GM18909 (cell line): Measurements from ENCODE around the gene QKI.
A peak's percentile ranks its signal among the peaks of the same experiment; 100 is the strongest.
"Not testable (repeated sequence)": the region's sequence is repeated elsewhere in the genome, so short reads cannot be mapped to it uniquely, and the experiment has no call there.

Experiments
- ATAC-seq: cut with Tn5 transposase; IDR thresholded peaks from one replicate; pipeline ENCODE4 v1.9.1; 2021; ENCODE audit warnings: mild to moderate bottlenecking; ENCODE audit not compliant: unreplicated experiment, poor library complexity

QKI gene

DNA sequence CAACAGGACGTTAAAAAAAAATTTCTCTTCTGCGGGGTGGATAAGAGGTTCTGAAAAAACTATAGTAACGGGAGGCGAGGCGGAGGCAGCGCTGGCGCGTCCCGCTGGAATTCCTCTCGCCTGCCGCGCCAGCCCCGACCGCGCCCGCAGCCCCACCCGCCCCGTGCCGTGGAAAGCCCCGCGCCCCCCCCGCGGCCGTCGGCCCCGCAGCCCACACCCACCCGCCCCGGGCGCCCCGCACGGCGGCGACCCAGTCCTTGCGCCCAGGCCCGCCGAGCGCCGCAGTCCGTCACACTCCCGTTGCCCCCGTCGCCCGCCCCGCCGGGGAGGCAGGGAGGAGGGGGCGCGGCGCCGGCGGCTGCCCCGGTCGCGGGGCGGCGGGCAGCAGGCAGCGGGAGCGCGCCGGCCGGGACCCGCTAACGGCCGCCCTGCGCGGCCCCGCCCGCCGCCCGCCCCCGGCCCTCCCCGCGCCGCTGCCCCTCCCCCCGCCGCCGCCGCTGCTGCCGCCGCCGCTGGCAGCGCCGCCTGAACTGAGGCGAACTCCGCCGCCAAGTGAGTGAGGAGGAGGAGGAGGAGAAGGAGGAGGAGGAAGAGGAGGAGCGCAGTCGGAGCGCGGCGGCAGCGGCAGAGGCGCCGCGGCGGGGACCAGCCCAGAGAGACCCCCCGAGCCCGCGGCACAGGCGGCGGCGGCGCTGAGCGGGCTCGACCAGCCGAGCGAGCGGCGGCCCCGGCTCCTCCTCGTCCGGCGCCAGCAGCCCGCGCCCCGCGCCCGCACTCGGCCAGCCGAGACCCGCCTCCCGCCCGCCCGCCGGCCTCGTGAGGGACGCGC is at the start of gene QKI:
QKI (plus strand) TSS at position 602 of the 829 bp plus-strand sequence. CDS start 476 bp downstream, outside the sequence.
- ATAC-seq, result peak; percentile 40

DNA sequence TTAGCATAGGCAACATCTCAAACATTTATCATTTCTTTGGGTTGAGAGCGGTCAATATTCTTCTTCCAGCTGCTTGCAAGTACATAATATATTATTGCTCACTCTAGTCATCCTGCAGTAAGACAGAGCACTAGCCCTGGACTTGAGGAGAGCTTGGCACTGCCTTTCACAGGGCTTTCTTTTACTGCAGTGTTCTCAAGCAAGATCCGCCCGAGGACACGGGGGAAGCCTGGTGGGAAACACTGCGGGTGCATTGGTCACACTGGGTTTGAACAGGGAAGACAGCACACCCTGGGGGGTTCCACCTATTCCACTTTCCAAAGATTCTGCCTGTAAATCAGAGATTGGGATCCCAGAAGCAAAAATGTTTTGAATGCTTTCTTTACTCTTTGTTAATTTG is 48.2 kb upstream of the QKI start:
- no peak for ATAC-seq

DNA sequence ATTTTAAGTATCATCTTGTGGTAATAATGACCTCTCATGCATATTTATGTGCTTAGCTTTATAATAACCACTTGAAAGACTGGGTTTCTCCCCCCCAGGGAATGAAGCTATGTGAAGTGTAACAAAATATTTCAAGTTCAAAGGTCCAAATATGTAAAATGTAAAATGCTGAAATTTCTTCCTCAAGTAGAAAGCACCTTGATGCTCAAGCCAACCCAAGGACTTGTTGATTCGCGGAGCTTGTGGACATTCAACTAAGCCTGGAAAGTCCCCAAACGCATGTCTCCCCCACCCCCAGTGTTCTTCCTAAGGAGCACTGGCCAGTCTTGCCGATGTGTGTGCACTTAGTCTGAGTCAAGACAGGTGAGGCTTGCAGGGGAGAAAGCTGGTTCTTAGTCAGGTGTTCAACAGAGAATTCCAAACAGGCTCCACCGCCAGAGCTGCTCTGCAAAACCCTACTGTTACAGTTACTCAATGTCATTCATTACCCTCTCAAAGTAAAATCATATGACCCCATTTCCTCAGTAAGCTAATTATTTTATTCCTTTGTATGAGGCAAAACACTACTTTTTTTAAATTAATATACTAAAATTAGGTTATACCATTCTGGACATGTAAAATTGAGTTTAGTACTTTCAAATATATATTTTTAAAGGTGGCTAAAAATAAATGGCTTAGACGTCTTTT is 46.9 kb upstream of the QKI start:
- no peak for ATAC-seq

DNA sequence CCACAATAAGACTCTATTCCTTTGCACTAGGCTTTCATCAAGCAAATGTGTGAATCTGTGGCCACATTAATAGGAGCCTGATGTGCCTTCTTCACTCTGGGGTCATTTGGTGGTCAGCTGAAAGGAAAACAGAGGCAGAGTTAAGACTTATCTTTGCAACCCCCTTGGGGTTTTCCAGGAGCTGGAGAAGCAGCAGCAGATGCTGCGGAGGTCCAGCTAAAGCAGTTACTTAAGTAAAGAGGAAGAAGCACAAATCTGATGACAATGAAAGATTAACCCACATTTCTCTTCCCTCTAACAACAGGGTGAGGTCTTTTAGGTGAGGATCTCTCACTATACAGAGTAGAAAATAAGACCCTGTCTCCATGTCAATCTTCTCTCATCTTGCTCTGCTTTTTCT is 45.4 kb upstream of the QKI start:
- ATAC-seq, result no peak

DNA sequence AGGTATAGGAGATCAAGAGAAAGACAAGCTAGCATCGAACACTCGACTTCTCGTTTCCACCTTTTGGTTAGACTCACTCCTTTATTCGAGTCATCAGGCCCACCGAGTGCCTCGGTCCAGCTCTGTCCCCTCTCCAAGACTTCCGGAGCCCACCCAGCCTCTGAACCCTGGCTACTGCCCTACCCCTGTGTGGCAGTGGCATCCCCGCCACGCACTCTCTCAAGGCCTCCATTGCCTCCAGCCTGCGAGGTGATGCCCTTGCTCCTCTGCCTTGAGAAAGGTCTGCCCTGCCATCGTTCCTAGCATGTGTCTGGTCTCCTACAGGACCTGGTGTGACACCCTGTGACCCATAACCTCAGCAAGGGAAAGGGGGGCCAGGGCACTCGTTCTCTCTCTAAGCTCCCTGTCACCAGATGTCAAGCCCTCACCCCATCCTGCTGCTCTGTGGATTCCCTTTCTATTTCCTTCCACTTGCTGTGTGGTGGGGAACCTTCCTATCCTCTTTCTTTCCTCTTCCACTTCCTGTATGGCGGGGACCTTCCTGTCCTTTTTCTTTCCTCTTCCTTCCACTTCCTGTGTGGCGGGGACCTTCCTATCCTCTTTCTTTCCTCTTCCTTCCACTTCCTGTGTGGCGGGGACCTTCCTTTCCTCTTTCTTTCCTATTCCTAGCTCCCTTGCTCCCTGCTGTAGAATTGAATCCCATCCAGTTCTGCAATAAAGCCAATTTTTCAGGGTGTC is 44.7 kb upstream of the QKI start:
- no peak for ATAC-seq

DNA sequence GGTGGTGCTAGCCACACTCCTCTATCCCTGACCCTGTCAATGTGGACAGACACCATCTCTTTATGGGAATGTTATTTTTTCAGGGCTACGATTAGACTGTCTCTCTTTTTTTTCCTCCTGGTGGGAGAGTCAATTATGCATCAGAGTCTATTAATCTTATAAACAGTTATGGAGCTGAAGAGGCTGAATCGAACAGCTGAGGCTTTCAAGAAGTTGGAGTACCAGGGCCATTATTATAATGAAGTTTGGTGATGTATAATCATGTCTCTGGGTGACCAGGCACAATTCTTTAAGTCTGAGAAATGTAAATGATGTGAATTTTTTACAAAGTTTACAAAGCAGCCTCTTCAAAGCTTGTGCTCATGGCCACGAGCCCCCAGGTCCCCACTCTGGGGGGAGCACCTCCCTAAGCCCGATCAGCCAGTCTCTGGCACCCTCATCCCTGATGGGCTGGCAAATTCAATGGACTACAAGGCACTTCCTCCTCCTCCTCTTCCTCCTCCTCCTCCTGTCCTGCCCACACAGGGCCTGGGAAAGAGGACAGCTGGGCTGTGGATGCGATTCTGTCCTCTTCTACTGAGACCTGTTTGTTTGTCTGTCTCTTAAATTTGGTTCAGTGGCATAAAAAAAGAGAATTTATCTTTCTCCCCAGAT is 43.9 kb upstream of the QKI start:
- no peak for ATAC-seq

DNA sequence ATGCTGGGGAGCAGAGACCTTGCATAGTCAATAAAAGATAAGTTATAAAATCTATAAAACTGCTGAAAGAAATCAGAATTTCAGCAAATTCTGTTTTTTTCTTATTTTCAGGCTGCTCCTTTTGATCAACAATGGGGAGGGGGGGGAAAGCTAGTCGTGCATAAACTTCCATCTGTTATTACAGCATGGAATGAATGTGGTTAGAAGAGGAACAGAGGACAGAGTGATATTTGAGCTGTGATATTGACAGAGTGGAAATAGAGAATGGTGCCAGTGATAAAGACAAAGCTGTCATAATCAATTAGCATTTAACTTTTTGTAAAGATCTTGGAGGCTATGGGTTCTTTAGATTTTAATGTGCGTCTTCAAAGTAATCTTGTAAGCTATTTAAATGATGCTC is 43.4 kb upstream of the QKI start:
- ATAC-seq, result no peak

DNA sequence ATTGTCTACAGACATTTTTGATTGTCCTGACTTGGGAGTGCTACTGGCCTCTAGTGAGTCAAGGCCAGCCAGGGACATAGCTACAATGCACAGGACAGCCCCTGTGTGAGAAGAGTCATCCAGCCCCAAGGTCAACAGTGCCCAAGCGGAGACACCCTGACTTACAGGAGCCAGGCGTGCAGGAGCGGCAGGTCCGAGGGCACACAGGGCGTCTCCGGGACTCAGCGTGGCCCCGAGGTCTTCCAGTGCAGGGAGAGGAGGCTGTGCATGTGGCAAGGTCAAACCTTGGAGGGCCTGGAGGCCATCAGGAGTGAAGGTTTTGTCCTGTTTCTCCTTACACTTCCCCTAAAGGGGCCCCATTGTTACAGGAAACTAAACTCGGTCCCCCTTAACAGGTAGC is 41.3 kb upstream of the QKI start:
- no peak for ATAC-seq

DNA sequence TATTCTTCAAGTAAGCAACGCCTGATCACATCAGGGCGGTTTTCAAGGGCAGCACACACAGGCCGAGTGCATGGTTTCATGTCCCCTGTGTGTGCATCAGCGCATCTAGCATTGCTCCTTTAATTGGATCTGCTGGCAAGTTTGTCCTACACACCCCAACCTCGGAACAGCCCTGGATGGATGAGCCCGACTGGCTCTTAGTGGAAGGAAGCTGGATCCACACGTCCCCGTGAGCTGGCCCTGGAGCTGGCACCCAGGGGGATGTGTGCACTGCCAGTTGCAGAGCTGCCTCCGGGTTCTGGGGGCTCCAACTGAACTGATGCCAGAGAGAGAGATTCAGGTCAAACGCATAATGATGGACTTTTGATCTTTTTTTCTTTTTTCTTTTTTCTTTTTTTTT is 39.2 kb upstream of the QKI start:
- no peak for ATAC-seq

DNA sequence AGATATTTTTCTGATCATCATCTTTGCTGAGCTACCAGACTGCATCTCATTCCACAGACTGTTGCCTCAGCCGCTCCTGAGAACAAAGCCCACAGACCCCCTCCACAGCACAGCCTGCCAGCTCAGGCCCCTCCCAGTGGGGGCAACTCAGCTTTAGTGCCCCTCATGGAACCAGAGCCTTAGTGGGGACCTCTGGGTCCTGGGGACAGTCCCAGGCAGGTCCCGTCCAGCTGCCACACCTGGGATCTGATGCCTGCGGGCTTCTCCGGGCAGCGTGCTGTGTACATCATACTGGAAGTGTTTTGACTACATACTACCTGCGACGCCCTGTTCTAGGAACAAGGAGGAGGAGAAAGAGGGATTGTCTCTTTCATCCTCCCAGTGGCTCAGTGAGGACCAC is 38.3 kb upstream of the QKI start:
- ATAC-seq, result no peak

DNA sequence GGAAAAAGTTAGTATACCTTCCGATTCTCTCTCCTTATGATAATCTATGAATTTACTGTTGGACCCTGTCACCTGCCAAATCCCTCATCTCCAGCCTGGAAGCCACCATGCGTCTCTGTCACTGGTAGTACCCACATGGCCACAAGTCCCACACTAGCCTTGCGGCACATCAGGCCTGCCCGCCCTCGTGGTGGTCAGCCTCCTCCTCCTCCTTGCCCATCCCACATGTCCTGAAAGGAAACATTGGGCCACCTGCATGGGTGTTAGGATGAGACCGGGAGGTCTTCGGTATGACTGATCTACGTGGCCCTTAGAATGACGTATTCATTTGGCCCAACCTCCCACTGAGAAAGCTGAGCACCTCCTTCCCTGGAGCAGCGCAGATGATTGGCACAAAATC is 37.0 kb upstream of the QKI start:
- ATAC-seq, result no peak

DNA sequence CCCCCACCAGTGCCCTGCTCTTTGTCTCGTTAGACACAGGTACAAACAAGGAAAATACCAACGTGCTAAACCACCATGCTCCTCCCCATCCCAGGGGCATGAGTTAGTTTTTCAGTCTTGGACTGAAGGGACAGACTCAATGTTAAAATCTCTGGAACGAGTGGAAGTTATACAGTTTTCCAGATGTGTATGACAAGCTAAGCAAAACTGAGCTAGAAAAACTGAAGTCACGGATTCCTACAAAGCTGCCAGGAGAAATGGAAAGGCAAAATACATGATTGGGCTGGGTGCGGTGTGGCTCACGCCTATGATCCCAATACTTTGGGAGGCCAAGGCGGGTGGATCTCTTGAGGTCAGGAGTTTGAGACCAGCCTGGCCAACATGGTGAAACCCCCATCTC is 34.3 kb upstream of the QKI start:
- no peak for ATAC-seq

DNA sequence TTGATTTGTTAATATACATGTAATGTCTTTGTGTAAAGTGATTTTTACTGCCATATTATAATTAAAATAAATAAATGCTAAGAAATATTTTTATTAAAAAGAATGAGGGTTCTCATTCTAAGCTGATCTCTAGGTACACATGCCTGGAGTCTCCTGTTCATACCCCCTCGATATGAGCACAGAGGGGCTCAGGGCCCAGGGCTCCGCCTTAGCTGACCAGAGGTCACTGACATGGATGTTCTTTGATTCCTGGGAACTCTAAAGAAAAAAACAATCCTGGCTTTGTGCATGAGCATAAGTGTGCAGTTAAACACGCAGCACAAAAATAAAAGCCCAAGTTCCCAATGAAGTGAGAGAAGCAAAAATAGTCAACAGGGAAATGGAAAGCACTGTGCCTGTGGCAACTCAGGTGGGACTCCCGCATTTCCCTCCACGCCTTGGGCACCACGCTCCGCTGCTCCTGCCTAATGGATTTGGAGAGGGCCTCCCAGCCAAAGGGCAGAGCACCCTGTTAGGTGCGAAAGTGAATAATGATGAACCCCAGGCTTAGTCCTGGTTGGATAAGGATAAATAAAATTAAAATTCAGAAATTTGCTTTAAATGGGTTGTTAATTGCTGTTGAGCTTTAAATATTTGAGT is 33.3 kb upstream of the QKI start:
- no peak for ATAC-seq

DNA sequence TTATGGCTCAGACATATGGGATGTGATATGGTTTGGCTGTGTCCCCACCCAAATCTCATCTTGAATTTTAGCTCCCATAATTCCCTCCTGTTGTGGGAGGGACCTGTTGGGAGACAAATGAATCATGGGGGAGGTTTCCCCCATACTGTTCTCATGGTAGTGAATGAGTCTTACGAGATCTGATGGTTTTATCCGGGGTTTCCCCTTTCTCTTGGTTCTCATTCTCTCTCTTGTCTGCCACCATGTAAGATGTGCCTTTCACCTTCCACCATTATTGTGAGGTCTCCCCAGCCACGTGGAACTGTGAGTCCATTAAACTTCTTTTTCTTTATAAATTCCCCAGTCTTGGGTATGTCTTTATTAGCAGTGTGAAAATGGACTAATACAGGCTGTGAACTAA is 31.1 kb upstream of the QKI start:
- not testable (repeated sequence) for ATAC-seq

DNA sequence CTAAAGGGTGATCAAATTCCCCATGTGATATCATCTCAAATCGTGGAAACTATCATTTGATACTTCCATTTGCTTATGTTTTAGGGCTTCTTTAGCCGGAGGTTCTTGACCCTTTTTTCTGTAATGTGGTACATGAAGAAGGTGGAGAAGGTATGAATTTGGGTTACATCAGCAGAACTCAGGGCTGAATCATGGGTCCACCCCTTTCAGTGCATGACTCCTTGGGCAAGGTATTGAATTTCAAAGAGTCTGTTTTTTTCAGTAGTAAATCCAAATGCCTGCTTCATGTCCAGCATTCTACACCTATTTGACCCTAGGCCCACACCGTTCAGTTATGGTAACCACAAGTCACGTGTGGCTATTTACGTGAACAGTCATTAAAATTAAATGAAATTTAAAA is 30.6 kb upstream of the QKI start:
- no peak for ATAC-seq

DNA sequence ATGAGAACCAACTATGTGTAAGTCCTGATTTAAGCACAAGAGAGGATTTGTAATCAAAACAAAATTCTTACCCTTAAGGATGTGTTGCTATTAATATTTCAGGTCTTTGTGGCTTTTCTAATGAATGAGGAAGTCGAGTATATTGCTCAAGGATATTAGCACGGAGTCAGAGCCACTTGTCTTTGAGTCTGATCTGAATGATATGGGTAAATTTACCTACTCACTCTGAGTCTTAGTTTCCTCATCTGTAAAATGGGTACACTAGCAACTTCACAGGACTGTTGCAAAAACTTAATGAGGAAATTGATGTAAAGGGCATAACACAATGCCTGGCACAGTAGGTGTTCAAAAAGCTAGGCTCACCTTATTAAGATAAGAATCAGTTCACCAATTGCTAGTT is 30.0 kb upstream of the QKI start:
- no peak for ATAC-seq

DNA sequence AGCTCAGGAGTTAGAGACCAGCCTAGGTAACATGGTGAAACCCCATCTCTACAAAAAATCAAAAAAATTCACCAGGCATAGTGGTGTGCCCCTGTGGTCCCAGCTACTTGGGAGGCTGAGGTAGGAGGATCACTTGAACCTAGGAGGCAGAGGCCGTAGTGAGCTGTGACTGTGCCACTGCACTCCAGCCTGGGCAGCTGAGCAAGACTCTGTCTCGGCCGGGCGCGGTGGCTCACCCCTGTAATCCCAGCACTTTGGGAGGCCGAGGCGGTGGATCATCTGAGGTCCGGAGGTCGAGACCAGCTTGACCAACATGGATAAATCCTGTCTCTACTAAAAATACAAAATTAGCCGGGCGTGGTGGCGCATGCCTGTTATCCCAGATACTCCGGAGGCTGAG is 29.0 kb upstream of the QKI start:
- not testable (repeated sequence) for ATAC-seq

DNA sequence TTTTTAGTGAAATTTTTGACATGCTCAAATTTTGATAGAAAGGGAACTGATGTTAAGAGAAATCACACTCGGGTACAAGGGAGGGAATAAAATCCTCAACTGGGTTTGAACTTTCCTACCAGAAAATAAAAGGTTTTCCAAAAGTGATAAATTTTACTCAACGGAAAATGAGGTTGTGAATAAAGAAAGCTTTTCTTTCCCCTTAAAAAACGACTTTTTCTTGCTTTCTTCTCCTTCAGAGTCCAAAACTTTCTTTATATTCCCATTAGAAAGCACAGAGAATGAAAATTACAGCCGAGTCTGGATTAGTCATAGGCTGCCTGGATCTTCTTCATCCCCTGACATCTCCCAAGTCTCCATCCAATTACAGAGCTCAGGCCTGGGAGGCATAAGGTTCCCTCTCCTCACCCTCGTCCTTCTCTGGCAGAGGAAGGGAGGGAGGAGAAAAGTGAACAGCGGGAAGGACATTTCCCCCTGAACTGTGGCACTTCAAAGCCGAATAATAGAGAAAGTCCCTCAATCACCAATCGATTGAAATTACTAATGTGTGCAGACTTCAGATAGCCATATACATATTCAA is 28.1 kb upstream of the QKI start:
- ATAC-seq, result no peak

DNA sequence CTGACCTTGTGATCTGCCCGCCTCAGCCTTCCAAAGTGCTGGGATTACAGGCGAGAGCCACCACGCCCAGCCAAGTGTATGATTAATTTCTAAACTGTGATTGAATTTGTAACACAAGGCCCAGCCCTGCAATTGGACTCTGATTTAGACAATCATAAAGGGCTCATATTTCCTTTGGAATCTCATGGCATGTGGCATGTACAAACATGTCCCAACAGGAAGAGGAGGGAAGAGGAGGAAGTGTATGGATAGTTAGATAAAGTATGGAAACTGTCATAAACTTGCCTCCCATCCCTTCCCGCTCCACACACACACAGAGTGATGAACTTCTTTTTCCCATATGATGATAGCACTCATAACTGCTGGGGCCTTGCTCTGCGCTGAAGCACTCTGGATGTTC is 27.2 kb upstream of the QKI start:
- no peak for ATAC-seq

DNA sequence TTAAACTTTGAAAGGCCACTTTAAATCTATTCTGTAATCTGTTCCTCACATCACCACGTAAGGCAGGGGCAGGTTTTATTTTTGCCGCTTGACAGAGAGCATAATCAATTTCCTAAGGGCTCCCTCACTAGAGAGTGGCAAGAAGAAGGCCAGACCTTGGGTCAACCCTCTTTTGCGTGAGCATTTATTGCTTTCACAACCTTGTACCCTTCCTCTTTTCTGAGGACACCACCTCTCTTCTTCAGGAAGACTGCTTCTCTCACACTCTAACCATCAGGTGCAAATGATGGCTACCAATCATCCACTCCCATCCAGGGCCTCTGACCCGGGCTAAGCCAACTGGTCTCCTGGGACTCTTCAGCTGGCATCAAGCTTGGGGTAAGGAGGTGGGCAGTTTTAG is 25.2 kb upstream of the QKI start:
- no peak for ATAC-seq
